ENCODE measurements around the gene ARRDC4.
"Not testable (repeated sequence)": the region's sequence is repeated elsewhere in the genome, so short reads cannot be mapped to it uniquely, and the experiment has no call there.

The ARRDC4 gene

DNA sequence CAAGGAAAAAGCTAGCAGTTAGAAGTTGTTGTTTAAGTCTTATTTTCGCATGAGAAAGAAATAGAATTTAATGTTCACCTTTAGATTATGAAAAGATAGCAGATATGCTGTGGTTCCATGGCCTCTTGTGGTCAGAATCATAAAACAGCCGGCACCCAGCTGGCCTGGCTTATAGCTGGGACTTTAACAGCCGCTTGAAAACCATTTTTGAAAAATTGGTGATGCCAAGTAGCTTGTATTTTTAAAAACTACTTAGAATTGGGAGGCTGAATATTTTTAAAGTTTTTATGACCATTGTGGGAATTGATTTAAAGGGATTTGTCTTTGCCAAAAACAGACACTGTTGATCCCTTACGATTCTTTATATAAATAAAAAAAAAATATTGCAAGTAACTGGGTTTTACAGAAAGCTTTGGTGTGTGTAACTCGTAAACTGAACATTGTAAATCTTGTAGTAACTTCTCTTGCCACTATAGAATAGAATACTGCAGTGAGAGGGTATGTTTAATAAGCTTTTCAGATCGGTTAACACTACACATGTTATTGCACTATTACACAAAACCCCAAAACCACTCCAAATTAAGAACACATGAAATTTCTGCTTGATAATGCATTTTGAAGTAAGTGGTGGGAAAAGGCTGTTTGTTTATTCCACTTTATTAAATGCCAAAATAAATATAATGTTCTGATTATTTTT is 6.6 kb downstream of the ARRDC4 start:
- DNase-seq = no peak

DNA sequence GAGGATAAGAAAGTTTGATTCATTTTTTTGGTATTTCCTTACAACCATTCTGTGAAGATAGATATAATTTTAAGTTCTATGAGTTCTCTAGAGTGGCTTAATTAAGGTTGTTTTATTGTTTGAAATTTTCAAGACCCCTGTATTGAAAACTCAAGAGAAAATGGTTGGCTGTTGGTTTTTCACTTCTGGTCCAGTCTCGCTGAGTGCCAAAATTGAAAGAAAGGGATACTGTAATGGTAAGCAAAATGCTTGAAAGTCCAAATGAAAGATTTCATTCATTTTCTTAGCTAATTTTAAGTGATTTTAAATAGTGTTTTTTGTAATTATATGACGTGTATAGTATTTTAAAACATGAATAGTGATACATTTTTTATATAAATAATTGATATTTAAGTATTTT is 7.4 kb downstream of the ARRDC4 start:
- no peak for DNase-seq

DNA sequence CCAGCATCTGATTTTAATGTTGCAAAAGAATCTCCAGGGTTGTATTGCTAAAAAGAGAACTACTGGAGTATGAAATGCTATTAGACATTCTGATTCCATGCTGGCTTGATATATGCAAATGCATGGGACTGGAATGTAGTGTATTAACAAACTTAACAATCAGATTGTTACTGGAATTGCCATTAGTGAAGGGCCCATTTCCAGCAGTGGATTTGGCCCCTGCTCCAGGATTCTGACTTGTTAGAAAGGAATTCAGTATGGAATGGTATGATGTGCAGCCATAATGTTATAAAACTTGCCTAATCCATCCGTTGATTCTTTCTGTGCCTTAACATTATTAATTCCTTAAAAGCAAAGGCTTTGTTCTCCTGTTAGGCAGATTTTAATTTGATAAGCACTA is 7.9 kb downstream of the ARRDC4 start:
- no peak for DNase-seq

DNA sequence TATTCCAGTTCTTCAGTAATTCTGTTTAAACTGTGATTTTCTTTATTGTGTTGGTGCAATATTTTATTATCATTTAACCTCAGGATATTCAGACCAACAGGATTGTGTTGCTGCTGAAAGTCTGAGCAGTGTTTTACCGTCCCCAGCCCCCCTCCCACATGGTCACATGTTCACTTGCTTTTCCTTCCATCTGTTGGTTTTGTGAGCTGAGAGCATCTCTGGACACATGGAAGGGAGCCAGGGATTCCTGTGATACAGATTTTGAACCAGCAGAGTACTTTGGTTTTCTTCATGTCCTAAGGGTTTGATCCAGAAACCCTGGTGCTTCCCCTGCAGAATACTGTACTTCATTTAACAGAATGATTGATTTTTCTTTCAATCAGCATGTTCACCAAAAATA is 11.9 kb downstream of the ARRDC4 start:
- no peak for DNase-seq

- DNase-seq = no peak
These were observed 15.6 kb downstream of the ARRDC4 start for GRCh38 chr15:97976129-97976528.

DNA sequence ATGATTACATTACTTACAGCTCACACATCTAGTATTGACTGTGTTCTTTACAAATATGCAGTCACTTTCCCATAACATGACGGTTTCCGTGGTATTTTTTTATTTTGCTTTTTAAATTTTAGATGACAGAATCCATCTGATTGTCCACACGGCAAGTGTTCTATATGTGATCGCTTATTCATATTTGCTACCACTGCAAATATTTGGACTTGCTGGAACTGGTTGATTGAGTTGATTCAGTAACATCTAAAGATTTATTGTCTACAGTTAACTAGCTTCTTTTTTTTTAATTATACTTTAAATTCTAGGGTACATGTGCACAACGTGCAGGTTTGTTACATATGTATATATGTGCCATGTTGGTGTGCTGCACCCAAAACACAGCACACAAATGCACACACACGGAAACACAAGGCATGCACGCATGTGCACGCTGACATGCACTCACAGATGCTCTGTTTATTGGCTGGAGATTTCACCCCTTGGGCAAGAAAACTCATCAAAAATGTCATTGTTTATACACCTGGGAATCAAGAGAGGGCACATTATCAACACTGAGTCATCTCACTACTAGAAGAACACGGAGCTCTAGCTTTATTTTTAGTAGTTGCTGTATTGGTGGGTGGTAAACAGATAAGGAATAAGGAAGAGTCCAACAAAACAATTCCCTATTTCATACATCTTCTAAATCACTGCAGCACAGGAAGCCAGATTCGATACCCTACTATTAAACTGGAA is 16.4 kb downstream of the ARRDC4 start:
- DNase-seq = no peak

- no peak for DNase-seq
These were observed 17.2 kb downstream of the ARRDC4 start for GRCh38 chr15:97977734-97978133.

DNA sequence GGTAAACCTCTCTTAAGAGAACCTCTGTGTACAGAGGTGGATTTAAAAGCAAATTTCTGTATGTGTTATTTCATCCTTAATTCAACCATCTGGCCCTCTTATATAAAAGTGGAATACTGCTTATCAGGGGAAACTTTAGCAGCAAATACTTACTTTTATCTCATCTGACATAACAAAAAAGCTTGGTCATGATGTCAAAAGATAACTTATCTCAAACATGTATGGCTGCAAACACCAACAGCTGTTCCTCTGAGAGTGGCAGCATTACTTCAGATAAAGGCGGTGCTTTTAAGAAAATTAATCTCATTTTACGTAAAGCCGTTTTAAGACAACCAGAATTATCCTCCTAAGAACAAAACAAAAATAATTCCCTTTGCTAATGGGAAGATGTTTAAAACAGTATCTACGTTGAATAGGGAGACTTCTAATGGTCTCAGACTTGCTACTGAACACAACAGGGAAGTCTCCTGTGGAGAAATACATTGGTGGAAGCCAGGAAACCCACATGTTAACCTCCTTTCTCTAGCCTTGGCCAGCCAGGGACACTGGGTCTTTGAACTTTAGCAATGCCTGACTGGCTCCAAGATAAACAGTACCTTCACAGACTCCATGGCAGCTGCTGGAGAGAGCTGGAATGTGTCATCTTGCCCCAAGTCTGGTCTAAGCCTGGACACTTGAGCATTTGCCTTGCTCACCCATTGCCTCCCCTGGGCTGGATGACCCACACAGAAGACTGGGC is 18.1 kb downstream of the ARRDC4 start:
- DNase-seq = no peak

DNA sequence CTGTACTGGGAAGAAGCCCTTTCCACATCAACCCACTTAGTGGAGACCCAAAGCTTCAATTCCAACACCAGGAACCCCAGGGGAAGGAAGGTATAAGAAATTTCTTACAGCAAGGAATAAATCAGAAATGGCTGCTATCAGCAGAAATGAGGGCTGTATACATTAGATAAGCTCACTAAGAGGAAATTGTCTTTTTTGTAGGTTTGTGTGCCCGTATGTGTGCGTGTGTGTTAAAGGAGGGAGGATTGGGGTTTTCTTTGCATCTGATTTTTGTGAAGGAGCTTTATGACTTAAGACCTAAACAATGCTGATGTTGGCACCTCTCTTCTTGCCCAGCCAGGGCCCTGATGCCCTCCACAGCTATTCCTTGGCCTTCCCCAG is 18.6 kb downstream of the ARRDC4 start:
- DNase-seq = no peak

GRCh38 chr15:97981058-97981457 is 20.6 kb downstream of the ARRDC4 start:
- DNase-seq = no peak

- no peak for DNase-seq
These were observed 21.3 kb downstream of the ARRDC4 start for GRCh38 chr15:97981758-97982157.

- DNase-seq = no peak
These were observed 23.7 kb downstream of the ARRDC4 start for GRCh38 chr15:97984157-97984556.

- DNase-seq = not testable (repeated sequence)
These were observed 25.5 kb downstream of the ARRDC4 start for GRCh38 chr15:97985979-97986378.

DNA sequence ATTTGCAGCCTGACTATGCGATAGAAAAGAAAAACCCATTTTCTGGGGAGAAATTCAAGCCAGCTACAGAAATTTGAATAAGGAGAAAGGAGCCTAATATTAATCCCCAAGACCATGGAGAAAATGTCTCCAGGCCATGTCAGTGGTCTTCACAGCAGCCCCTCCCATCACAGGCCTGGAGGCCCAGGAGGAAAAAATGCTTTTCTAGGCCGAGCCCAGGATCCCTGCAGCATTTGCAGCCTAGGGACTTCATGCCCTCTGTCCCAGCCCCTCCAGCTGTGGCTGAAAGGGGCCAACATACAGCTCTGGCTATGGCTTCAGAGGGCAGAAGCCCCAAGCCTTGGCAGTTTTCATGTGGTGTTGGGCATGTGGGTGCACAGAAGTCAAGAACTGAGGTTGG is 26.3 kb downstream of the ARRDC4 start:
- DNase-seq = no peak

DNA sequence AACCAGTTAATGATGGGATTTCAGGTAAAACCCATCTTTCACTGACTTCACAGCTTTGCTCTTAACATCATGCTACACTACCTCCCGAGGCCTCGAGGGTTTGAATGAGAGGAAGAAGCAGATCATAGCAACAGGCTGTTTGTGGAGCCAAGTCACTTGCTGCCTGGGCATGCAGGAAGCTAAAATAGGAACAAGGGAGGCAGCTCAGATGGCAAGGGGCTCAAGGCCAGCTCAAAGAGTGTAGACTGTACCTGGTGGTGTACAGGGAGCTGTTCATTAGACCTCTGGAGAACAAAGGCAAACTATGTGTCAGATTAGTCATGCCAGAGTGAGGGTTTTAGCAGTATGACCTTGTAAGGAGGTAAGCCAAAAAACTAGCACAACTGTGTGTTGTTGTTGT is 28.8 kb downstream of the ARRDC4 start:
- DNase-seq = no peak

DNA sequence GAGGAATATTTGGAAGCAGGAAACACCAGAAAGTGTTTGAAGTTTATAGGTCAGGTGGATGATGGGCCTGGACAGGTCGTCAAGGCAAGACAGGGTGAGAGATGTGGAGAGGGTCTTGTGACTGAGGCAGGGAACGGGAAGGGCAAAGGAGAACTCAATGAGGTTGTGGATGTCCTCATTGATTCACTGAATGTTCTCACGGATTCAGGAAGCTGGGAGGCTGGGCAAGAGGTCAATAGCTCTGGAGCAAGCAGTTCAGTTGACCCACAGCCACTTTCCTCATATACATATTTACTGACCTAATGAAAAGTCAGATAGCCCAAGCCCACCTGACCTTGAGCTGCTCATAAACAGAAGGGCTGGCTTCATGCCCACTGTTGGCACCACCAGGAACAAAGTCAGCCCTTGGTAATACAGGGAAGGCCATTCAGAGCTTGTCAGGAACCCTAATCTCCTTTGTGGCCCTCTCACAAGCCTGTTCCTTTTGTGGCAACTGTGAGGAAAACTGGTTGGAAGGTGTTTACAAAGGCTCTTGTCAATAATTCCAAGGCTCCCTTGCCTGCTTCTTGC is 31.6 kb downstream of the ARRDC4 start:
- no peak for DNase-seq

GRCh38 chr15:97992823-97993222 is 32.3 kb downstream of the ARRDC4 start:
- DNase-seq = no peak

- no peak for DNase-seq
These were observed 32.8 kb downstream of the ARRDC4 start for GRCh38 chr15:97993310-97993738.

GRCh38 chr15:97994236-97994635 is 33.7 kb downstream of the ARRDC4 start:
- DNase-seq = no peak

DNA sequence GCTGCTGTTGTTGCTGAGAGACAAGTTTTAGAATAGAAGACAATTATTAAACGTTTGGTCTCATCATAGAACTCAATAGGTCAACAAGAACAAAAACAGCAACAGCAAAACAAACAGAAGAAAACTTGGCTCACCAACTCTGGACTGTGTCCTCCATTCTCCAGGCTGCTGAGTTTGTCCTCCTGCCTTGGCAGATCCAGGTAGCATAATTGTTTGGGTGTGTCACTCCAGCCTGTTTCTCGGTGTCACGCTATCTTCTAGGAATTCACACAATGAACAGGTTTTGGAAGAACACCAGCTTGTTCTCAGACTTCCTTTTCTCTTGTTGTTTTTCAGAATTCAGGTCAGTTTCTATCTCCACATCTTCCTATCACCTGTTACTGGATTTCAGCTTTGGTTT is 34.7 kb downstream of the ARRDC4 start:
- DNase-seq = no peak

DNA sequence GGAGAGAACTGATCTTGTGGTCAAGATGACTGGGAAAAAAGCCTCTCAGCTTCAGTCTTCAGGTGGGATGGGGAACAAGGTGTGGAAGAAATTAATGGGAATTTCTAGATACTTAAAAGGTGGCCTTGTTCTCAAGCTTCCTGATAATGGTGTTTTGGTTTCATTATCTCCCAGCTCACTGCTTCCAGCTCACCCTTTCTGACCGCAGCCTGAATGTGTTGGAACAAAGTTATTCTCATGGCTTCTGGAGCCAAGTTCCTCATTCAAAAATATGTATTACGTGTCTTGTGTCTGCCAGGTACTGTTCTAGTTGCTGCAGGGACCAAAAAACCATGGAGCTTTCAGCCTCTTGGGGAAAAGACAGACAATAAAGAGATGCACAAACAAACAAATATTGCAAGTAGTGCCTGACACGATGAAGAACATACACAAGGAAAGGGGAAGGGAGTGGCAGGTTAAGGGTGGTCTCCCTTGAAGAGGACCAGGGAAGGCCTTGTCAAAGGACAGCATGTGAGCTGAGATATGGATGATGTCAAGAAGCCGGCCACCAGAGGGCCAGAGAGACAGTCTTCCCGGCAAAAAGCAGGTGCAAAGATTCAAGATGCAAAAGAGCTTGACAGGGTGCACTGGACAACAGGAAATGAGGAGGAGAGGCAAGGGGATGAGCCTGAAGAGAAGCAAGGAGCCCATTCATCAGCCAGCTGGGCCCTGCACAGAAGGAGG is 35.5 kb downstream of the ARRDC4 start:
- no peak for DNase-seq

DNA sequence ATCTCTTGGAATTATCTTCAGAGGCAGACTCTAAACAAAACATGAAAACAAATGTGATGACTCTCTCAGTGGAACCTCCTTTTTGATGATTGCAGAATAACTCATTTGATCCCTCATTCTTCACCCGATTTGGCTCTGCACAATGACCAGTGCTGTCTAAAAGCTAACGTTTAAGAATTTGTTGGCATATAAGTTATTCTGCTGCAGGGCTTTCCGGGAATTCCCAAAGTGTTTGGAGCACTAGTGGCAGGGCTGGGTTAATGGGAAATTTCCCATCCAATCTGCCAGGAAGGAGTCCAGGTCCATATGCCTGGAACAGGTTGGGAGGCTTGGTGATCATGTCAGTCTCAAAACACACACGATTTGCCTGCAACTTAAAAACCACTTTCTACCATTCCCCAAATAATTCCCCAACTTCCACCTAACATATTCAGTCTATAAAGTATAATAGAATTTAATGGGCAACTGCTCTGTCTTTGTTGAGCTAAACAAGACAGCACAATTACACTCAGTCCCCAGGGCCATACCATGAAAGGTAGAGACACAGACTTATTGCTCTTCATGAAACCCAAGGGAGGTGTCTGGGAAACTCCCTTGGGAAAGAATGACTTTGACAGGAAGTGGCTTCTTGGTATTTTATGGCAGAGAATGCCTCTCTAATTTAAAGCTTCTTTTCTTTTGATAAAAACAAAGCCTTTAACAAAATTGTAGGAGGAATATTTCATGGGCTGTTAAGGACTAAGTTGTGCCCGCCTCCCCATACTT is 38.0 kb downstream of the ARRDC4 start:
- no peak for DNase-seq
